ENCODE data around the gene RPH3AL.
"Not testable (repeated sequence)": the region's sequence is repeated elsewhere in the genome, so short reads cannot be mapped to it uniquely, and the experiment has no call there.

The RPH3AL gene

DNA sequence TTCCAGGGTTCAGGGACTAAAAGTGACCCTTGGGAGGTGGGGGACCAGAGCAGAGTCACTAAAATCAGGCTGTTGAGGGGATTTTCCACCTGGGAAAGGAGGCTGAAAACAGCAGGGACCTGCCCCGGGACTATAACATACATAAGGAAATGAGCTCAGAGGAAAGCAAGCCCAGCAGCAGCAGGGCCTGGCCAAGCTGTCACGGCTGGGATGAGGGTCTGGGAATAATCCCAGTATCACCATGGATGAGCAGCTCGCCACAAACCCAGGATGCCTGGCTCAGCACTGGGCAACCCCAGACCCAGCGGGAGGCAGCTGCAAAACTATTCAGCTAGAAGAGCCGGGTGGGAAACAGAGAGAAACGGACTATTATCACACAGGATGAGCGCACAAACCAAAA lies 72.4 kb downstream of the RPH3AL start:
- DNase-seq = no peak

DNA sequence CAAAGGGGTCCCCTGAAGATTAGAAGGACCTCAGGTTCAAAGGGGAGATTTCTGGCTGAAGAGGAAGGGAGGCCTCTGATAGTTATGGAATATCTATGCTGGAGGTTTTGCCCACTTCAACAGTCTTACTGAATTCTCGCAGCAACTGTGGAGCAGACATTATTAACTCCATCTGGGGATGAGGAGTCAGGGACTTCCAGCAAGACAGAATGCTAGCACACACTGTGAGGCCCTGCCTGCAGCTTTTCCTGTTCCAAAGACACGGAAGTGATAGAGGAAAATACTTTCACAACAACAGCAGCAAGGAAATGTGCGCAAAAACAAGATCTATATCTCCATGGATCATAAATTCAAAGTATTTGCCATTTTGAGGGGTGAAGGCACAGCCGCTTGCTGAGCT lies 72.8 kb downstream of the RPH3AL start:
- DNase-seq = peak; percentile 50

DNA sequence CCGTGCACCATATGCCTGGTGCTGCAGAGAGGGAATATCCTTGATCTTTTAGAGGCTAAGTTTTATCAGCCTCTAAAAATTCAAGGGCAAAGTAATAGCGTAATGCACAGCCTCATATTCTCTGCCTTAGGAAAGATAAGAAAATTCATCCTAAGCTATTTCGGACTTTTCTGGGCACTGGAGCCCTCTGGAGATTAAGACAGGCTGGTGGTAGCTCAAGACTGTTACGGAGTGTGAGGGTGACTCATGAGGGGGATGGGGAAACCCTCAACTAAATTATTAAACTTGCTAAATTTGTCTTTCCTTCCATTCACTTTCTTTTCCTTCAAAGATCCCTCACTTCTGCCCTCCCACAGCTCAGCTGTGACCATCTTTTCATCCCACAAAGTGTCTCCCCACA lies 73.3 kb downstream of the RPH3AL start:
- no peak for DNase-seq

DNA sequence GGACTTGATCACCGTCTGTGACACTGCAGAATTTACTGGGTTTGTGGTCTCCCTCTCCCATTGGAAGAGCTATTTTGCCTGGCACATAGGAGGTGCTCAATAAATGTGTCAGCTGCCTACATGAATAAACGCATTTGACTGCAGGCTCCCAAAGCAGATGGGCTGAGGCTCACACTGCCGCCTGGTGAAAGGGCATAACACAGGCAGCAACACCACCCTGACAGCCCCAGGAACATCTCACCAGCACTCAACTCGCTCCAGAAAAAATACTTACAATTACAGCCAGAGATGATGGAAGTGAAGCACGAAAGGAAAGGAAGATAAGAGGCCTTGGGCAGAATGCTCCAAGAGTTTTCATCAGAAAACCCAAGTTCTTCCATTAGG lies 73.9 kb downstream of the RPH3AL start:
- no peak for DNase-seq

DNA sequence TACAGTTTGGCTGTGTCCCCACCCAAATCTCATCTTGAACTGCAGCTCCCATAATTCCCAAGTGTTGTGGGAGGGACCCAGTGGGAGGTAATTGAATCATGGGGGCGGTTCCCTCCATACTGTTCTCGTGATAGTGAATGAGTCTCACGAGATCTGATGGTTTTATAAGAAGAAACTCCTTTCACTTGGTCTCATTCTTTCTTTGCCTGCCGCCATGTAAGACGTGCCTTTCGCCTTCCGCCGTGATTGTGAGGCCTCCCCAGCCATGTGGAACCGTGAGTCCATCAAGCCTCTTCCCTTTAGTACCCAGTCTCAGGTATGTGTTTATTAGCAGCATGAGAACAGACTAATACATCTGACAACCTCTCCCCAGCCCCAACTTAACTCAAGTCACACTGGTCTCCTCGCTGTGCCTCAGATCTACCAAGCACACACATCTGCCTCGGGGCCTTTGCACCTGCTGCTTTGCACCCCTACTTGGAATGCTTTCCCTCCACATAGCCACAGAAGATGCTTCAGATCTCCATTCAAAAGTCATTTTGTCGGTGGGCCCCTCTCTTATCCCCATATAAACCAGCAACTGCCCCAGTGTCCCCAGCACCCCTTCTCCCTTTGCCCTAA lies 74.4 kb downstream of the RPH3AL start:
- DNase-seq = no peak

DNA sequence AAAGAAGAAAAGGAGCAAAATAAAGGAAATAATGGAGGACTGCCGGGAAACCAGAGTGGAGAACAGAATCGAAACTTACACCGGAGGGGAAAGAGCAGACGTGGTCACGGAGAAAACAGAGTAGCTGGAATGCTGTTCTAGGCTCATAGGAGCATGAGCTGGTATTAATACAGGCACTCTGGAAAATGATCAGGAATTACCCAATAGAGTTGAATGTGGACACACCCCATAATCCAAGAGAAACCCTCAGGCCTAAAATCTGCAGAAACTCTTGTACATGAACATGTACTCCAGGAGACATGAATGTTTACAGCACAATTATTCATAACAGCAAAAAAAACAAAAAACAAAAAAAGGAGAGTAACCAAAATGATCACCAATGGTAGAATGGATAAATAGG lies 77.7 kb downstream of the RPH3AL start:
- no peak for DNase-seq

DNA sequence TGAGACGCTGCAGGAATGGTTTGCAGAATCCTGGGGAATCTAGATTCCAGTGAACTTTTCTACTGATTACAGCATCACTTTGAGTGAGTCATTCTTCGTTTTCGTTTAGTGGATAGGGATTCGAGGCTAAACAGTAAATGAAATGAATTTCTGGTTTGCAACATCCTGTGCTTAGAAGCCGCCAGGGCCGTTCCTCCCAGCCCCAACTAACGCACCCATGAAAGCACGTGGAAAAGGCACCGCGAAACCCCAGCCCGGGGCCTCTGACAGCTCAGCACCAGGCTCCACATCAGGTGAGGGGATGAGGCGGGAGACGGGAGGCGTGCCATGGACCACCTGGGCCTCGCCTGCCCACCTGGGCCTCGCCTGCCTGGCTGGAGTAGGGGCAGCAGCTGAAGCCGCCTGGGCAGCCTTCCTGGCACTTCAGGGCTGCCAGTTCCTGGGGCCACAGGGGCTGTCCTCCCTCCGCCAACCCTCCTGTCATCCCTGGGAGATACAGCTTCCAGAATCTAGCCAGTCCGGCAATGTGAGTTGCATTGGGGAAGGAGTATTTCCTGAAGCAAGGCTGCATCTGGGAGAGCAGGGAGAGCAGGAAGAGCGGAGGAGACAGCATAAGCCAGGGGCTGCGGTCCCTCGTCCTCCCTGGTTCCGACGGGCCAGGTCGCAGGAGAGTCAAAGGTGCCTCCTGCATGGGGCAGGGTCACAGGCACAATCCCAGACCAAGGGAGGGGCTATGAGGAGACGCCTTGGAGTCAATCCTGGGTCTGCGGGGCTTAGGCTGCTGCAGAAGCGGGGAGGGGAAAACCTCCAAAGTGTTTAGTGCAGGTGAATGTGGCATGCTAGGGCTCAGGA lies 78.4 kb downstream of the RPH3AL start:
- no peak for DNase-seq

DNA sequence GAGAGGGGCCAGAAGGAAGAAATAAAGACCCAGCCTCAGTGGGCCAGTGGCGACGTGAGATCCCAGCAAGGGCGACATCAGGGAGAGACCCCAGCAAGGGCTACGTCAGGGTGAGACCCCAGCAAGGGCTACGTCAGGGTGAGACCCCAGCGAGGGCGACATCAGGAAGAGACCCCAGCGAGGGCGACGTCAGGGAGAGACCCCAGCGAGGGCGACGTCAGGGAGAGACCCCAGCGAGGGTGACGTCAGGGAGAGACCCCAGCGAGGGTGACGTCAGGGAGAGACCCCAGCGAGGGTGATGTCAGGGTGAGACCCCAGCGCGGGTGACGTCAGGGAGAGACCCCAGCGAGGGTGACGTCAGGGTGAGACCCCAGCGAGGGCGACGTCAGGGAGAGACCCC lies 79.8 kb downstream of the RPH3AL start:
- DNase-seq = not testable (repeated sequence)

DNA sequence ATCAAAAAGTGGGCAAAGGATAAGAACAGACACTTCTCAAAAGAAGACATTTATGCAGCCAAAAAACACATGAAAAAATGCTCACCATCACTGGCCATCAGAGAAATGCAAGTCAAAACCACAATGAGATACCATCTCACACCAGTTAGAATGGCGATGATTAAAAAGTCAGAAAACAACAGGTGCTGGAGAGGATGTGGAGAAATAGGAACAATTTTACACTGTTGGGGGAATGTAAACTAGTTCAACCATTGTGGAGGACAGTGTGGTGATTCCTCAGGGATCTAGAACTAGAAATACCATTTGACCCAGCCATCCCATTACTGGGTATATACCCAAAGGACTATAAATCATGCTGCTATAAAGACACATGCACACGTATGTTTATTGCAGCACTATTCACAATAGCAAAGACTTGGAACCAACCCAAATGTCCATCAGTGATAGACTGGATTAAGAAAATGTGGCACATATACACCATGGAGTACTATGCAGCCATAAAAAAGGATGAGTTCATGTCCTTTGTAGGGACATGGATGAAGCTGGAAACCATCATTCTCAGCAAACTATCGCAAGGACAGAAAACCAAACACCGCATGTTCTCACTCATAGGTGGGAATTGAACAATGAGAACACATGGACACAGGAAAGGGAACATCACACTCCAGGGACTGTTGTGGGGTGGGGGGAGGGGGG lies 80.5 kb downstream of the RPH3AL start:
- not testable (repeated sequence) for DNase-seq

DNA sequence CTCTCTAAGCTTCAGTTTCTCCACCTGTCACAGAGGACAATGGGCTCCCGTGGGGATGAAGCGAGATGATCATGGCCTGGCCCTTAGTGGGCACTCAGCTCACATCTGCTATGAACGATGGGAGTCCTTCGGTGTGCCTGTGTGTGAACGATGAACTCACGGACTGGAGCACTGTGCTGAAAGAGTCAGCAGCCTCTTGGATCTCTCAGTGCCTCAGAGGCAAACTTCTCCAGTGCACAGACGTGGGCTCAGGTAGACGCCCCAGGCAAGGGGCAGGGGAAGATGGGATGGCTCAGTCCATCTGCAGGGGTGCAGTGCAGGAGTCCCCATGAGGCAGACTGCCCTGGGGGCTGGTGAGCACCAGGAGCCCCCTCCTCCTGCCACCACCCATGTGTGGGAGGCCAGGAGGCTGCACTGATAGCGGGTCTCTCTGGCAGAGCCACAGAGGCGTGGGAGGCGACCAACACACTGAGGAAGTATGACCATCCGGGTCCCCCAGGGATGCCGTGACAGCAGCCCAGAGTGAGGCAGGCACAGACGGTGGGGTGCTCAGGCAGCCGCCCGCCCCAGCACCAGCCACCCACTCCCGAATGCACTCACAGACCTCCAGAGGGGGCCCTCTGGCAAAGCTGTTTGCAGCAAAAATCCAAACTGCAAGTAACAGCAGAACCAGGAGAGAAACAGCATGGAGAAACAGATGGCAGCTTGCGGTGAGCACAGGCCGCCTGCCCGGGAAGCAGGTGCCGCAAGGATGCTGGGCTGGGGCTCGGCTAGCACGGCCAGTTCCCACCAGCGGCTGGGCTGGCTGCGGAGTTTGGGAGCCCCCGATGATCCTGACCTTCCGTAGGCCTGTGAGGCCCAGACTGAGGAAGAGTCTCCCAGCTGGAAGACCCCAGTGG lies 82.7 kb downstream of the RPH3AL start:
- no peak for DNase-seq

DNA sequence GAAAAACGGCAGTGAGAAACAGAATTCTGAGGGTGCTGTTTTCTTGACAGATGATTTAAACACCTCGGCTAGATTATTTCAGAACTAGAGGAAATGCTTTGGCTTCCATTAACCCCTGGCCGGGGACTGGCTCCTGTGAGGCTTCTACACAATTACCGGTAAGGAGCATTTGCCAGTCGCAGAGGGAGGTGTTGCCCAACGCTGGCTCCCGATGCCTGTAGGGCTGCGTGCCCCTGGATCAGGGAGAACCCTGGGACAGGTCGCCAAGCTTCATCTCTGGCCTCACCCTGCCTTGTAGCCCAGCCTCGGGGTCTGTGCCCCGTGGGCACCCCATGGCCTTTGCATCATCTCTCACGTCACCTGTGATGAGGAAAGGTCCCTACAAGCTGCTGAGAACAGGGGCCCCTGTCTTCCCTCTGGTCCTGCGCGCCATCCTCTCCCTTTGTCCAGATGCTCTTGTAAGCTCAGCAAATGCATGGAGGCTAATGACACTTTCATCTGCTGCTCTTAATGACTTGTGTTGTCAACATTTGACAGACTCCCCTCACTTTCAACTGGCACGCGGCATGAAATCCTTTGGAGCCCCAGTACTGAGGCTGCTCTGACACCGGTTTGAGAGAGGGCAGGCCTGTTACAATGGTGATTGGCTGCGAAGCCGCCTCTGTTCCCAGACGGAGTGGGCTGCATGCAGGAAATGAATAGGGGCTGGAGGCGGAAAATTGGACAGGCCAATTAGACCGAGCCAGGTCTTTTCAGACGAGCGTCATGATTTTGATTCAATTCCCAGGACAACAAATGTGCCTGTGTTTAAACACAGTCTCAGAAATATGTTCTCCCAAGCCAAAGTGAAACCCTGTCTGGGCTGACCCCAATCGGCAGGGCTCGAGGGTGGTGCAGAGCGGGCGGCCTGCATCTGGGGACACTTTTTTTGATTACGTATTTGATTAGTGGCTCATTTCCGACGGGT lies 85.6 kb downstream of the RPH3AL start:
- no peak for DNase-seq

DNA sequence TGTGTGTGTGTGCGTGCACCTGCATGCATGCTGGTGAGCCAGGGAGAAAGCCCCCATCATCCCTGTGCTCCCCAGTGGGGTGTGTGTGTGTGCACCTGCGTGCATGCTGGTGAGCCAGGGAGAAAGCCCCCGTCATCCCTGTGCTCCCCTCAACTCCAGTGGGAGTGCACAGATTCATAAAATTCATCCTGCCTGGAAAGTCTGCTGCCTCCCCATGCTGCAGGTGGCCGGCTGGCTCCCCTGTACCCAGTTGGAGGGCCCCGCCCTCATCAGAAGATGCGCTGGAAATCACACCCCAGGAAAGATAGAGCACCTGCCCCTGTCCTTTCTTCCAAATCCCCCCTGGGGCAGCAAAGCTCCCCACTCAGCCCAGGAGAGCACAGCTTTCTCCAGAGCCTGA lies 86.4 kb downstream of the RPH3AL start:
- no peak for DNase-seq

DNA sequence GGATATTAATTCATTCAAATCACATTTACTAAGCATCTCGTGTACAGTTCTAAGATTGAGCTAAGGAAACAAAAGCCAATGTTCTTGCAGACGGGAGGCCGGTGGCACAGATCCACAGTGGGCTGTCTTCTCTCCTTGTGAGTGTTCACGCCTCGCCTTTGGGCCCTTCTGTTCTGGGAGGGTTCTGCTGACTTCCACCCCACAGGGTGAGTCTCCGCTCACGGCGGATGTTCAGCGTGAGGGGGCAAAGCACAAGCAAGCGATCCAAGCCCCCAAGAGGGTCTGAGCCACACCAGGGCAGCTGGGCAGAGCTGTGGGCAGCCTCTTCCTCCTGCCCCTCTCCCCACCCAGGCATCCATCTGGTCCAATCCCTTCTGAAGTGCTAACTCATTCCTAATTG lies 86.9 kb downstream of the RPH3AL start:
- DNase-seq = no peak

DNA sequence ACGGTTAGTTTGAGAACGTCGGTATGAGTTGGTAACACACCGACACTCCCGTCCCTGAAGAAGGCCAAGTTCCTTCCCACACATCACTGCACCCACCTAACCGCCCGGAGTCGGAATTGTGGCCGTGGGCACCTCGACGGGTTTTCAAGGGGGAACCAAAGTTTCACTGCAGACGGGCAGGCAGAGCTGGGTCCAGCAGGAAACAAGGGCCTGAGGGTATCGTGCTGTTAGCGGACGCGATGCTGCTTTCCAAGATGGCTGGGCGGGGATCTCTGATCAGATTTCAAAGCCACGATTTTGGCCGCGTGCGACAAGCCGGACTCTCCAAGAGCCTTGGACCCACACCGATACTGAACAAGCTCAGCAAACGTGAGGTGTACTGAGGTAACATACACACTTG lies 88.8 kb downstream of the RPH3AL start:
- DNase-seq = no peak

DNA sequence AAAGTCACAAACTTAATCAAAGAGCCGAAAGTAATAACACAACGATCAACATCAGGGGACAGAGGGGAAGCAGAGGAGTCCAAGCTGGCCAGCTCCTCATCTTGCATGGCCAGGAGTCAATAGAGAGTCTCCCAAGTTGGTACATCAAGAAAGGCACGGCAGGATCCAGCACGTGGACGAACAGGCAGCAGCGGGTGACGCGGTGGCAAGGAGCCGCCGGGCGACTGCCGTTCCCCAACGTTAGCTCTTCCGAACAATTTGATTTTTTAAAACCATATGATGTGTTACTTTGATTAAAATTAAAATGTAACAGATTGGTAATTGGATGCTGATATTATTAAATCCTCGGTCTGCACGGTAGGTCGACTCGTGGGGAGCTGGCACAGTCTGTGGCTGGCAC lies 89.3 kb downstream of the RPH3AL start:
- no peak for DNase-seq

DNA sequence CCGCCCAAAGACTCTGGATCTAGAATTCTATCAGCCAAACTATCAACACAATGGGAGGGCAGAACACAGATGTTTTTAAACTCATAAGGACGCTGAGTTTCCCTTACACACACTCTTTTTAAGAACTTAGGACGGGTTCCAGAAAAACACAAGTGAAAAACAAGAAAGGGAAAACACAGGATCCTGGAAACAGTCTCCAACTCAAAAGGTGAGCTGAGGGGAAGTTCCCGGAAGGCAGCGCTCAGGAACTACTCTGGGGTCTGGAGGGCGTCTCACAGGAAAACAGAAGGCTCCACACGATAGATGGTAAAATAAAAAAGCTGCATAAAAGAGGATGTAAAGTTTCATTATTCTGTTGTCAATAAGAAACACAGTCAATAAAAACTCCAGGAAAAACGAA lies 91.0 kb downstream of the RPH3AL start:
- no peak for DNase-seq

DNA sequence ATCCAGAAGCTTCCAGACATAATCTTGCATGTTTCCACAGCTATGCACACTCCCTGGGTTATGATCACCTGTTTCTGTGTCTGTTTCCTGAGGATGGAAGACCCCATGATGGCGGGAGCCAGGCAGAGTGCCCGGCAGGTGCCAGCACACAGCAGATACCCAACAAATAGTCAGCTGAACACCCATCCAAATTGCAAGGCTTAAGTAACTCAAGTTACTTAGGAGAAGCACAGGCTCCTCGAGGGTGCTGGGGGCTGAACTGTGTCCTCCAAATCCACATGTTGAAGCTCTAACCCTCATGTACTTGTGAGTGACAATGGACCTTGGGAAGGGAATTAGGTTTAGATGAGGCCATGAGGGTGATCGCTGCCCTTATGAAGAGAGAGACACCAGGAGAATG lies 91.7 kb downstream of the RPH3AL start:
- DNase-seq = no peak

DNA sequence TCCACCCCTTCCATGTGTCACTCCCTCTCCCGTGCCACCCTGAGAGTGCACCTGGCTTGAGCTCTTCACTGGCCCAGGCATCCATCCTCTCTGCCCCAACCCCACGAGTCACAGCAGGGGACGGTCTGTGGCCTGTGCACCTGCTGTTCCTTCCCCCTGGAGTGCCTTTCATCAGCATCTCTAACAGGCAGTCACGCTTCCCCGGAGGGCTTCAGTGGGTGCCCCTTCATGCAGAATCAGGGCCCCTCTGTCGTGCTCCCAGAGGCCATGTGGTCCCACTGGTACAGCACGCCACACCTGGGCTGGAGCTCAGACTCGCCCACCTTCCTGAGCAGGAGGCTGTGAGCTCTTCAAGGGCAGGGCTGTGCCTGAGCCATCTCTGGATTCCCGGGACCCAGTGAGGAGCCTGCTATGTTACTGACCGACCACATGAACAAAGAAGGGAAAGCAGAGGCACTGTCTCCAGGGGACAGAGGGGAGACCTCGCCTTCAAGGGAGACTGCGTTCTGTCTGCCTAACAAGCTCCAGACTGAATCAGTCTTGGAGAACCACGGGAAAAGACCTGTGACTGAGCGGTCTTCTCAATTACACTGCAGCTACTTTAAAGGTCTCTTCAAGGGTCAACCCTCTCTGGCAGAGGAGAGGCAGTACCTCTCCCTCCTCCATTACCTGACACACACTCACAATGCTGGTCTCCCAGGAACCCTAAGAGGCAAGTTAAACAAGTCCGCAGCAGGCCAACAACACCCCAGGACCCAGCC lies 92.4 kb downstream of the RPH3AL start:
- DNase-seq = no peak

DNA sequence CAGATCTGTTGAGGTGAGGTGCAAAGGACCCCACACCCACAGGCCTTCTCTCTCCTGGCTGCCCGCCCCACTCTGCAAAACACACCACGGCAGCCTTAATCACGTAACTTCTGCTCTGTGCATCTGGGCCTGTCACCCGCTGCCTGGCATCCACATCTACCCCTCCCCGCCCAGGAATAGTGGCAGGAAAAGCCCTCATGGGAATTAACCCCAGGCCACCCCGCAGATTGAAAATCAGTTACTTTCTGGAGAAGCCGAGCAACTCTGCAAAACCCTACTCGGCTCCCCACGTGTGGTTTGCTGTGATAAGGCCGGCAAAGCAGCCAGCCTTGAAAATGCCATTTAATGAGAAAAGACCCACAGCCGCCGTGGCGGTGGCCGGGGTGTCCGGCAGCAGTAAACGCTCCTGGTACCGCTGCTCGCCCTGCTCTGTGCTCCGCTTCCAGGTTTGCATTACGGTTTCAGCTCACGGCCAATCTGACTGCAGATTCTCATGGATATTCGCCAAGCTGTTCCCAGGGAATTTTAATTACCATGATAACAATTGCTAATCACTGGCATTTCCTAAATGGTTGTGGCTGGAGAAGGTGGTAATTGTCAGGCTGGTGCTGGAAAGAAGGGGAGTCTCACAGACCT lies 93.1 kb downstream of the RPH3AL start:
- no peak for DNase-seq

DNA sequence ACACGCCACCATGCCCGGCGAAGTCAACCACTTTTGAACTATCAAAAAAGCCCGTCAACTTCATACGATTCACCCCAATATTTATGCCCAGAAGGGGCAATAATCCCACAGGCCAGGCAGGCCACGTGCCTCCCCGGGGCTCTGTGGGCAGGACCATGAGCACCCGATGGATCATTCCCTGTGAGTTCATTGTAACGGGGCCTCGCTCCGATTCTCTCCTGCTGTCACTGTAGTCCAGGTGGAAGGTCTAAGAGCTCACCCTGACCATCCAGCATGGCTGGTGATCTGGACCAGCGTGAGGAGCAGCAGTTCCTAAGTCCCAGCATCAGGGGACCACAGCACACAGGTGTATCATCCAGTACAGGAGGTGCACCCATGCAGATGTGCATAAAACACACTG lies 93.7 kb downstream of the RPH3AL start:
- no peak for DNase-seq

All from GF-D8 (cell line).